CD14-positive monocyte (primary cell): ENCODE measurements around the gene B3GNT9. TPM values are rescaled to one million over a fixed set of nuclear protein-coding genes. Genes with fewer than 3 reads are reported as not detected.

Source experiments
- DNase-seq, 3 donors: peaks; one replicate each; pipeline ENCODE4 v3.0.0-alpha.2; 2011 to 2022
- H2AFZ ChIP-seq: 2 replicates; pipeline ENCODE4 v1.6.0; 2012; ENCODE audit warnings: mild to moderate bottlenecking, low read depth, low read length, inconsistent platforms; ENCODE audit not compliant: insufficient read depth, poor library complexity, severe bottlenecking
- H3K27ac ChIP-seq, 2 donors: 1 replicate in 1 of 2; 2 replicates in 1 of 2; pipeline ENCODE4 v1.5.1; 2012 to 2013; ENCODE audit warnings: low read length in 2 of 2, control low read depth in 1 of 2, inconsistent platforms in 1 of 2, low read depth in 1 of 2, mild to moderate bottlenecking in 1 of 2
- H3K27me3 ChIP-seq, 2 donors: one replicate each; pipeline versions ENCODE4 v1.6.0 to v1.6.1; 2011 to 2013; ENCODE audit warnings: low read length in 2 of 2; ENCODE audit not compliant: control insufficient read depth in 2 of 2, insufficient read depth in 2 of 2
- H3K36me3 ChIP-seq, 2 donors: replicated peaks in 1 of 2; 1 replicate in 1 of 2; 2 replicates in 1 of 2; pipeline versions ENCODE4 v1.5.1 to v1.6.1; 2012 to 2013; ENCODE audit warnings: low read length in 2 of 2, control low read depth in 1 of 2, inconsistent platforms in 1 of 2, mild to moderate bottlenecking in 1 of 2; ENCODE audit not compliant: insufficient read depth in 2 of 2, control insufficient read depth in 1 of 2
- H3K4me1 ChIP-seq, 2 donors: 1 replicate in 1 of 2; 2 replicates in 1 of 2; pipeline versions ENCODE4 v1.5.1 to v1.6.1; 2012 to 2013; ENCODE audit warnings: low read length in 2 of 2, control low read depth in 1 of 2, inconsistent platforms in 1 of 2, mild to moderate bottlenecking in 1 of 2, moderate library complexity in 1 of 2; ENCODE audit not compliant: insufficient read depth in 2 of 2, control insufficient read depth in 1 of 2
- H3K4me2 ChIP-seq: replicated peaks from 2 replicates; pipeline ENCODE3; 2012; ENCODE audit warnings: low read length, moderate library complexity, mild to moderate bottlenecking; ENCODE audit not compliant: poor library complexity, severe bottlenecking; ENCODE audit errors: extremely low read depth
- H3K4me3 ChIP-seq, 3 experiments: fragments of 200-600 bp in 1 of 3; sonication (generic) in 1 of 3; replicated peaks in 1 of 3; 1 replicate in 2 of 3; 2 replicates in 1 of 3; pipeline ENCODE4 v1.5.1; 2011 to 2013; ENCODE audit warnings: low read length in 3 of 3, mild to moderate bottlenecking in 3 of 3, control low read depth in 2 of 3, low read depth in 2 of 3, inconsistent platforms in 1 of 3, moderate library complexity in 1 of 3
- H3K79me2 ChIP-seq: 2 replicates; pipeline ENCODE4 v1.6.0; 2012; ENCODE audit warnings: mild to moderate bottlenecking, control low read depth, inconsistent platforms, low read length, moderate library complexity; ENCODE audit not compliant: insufficient read depth
- H3K9ac ChIP-seq: 2 replicates; pipeline ENCODE4 v1.6.0; 2017; ENCODE audit warnings: low read length, mild to moderate bottlenecking; ENCODE audit not compliant: insufficient read depth, poor library complexity, severe bottlenecking
- H3K9me3 ChIP-seq, 2 donors: replicated peaks in 1 of 2; 1 replicate in 1 of 2; 2 replicates in 1 of 2; pipeline versions ENCODE4 v1.5.1 to v1.6.1; 2012 to 2013; ENCODE audit warnings: low read length in 2 of 2, control low read depth in 1 of 2; ENCODE audit not compliant: control insufficient read depth in 1 of 2, insufficient read depth in 1 of 2
- H4K20me1 ChIP-seq: 2 replicates; pipeline ENCODE4 v1.6.0; 2012; ENCODE audit warnings: mild to moderate bottlenecking, low read length, control low read depth, moderate library complexity; ENCODE audit not compliant: insufficient read depth
- H3K27ac Mint-ChIP-seq, 7 donors: one replicate each; pipeline ENCODE4 v1.8.0; 2020; ENCODE audit warnings: mild to moderate bottlenecking in 7 of 7, mixed read lengths in 7 of 7, moderate library complexity in 6 of 7, inconsistent platforms in 2 of 7
- H3K27me3 Mint-ChIP-seq, 3 donors: one replicate each; pipeline ENCODE4 v1.8.0; 2021 to 2022; ENCODE audit warnings: low read depth in 3 of 3, mild to moderate bottlenecking in 3 of 3, mixed read lengths in 3 of 3, moderate library complexity in 3 of 3, inconsistent platforms in 1 of 3
- H3K36me3 Mint-ChIP-seq, 2 donors: one replicate each; pipeline ENCODE4 v1.8.0; 2020; ENCODE audit warnings: mixed read lengths in 2 of 2, inconsistent platforms in 1 of 2, mild to moderate bottlenecking in 1 of 2
- H3K4me1 Mint-ChIP-seq: one replicate; pipeline ENCODE4 v1.8.0; 2020; ENCODE audit warnings: mild to moderate bottlenecking, mixed read lengths
- H3K4me3 Mint-ChIP-seq, 2 donors: one replicate each; pipeline ENCODE4 v1.8.0; 2020; ENCODE audit warnings: mild to moderate bottlenecking in 2 of 2, mixed read lengths in 2 of 2, moderate library complexity in 1 of 2
- H3K9me3 Mint-ChIP-seq, 7 donors: one replicate each; pipeline ENCODE4 v1.8.0; 2020 to 2022; ENCODE audit warnings: mixed read lengths in 7 of 7, mild to moderate bottlenecking in 6 of 7, moderate library complexity in 6 of 7, inconsistent platforms in 2 of 7
- WGBS: methylation state at CpG from one replicate; pipeline ENCODE4 v1.1.5; 2013; ENCODE audit warnings: missing lambda C conversion rate; ENCODE audit not compliant: insufficient coverage; 5-methylcytosine and 5-hydroxymethylcytosine counted together
- intact Hi-C, 2 donors: fragments of 100-400 bp; cut with micrococcal nuclease; formaldehyde crosslinking; loops; one replicate each; pipeline versions ENCODE4 v1.15.0 to v1.15.1; 2023
- polyA plus RNA-seq, 3 donors: library from polyadenylated mRNA; depleted of rRNA in 1 of 3; unstranded in 2 of 3; stranded (reverse) in 1 of 3; fragments of 300-500 nt in 2 of 3; fragments of >200 nt in 1 of 3; fragmentation: Illumina TruSeq in 2 of 3; gene quantifications; 1 replicate in 2 of 3; 2 replicates in 1 of 3; pipeline ENCODE4 v1.2.3, GENCODE V29; 2012 to 2021
- TF ChIP-seq, protein P1 (sequence below): fragments of 200-600 bp; IDR thresholded peaks from one replicate; pipeline ENCODE4 v1.8.0; 2022; ENCODE audit warnings: antibody characterized with exemption, mild to moderate bottlenecking

The B3GNT9 gene
- polyA plus RNA-seq, 3 donors = 0.10 to 0.67 (median 0.20) TPM

DNA sequence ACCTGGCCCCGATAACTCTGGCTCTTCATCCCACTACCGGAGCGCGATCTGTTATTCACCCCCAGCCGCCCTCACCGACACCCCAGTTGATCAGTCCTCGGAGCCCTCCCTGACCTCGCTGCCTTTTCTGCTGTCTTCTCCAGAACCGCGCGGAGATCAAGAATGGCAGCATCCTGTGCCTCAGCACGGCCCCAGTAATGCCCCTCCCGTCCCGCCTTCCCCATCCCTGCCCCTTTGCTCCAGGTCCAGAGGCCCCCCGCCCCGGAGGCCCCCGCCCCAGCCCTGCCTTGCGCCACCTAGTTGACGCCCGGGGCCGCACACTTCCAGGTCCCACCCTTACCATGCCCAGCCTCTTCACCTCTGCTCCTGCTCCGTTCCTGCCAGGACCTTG, 49.0 kb upstream of the B3GNT9 start:
- no peak overlapping the region for H3K4me3 ChIP-seq
- H3K36me3 ChIP-seq = peaks cover 72 to 91% of the 10 kb centered on the region in 2 donors

DNA sequence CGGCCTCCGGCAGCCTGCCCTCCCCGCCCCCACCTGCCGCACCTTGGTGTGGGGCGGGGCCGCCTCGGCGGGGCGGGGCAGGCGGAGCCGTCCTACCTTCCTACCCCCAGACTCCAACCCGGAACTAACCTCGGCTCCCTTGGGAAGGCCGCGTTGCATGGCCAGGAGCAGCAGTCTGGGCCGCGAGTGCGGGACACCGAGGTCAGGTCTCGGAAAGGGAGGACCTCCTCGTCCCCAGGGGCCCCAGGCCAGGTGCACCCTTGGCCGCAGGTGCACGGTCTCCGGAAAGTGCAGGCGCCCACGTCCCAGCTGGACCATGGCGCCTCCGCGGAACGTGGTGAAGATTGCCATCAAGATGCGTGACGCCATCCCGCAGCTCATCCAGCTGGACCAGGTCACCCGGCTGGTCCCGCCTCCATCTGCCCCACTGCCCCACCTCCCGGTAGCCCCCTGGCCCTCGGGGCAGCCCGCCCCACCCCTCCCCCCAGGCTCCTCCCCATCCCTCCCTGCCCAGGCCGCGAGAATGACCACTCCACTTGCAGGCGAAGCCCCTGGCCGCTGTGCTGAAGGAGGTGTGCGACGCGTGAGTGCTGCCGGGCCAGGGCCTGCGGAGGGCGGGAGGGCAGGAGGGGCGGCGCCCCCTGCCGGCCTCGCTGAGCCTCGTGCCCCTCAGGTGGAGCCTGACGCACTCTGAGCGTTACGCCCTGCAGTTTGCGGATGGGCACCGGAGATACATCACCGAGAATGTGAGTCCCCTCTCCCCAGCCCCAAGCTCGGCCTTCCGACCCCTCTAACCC, 48.4 kb upstream of the B3GNT9 start, which contains the start of gene ELMO3:
ELMO3 (plus strand) TSS at position 121 of the 797 bp plus-strand sequence; CDS start at position 317, 196 bp downstream.
- no peak for DNase-seq
- H3K79me2 ChIP-seq = peaks cover 8% of the 10 kb centered on the region
- WGBS = 88% methylated on average over 44 of the region's 61 CpGs
- H3K27ac ChIP-seq = peak within 1 kb of the TSS in 1 of 2 donors; percentile 26
- Mint-ChIP-seq H3K9me3 (no peaks in the 10 kb centered on the region), H3K27ac (peak within 1 kb of the TSS in 3 of 7 donors; percentile 46 to 81 (median 79)), H3K36me3 (peaks cover 71 to 88% of the 10 kb centered on the region in 2 donors), H3K4me3 (peak within 1 kb of the TSS; percentile 3 to 58), H3K27me3 (peaks cover 0 to 2% (median 1%) of the 10 kb centered on the region in 3 donors), H3K4me1 (peaks cover 15% of the 10 kb centered on the region)
- TF ChIP-seq, protein P1, sequence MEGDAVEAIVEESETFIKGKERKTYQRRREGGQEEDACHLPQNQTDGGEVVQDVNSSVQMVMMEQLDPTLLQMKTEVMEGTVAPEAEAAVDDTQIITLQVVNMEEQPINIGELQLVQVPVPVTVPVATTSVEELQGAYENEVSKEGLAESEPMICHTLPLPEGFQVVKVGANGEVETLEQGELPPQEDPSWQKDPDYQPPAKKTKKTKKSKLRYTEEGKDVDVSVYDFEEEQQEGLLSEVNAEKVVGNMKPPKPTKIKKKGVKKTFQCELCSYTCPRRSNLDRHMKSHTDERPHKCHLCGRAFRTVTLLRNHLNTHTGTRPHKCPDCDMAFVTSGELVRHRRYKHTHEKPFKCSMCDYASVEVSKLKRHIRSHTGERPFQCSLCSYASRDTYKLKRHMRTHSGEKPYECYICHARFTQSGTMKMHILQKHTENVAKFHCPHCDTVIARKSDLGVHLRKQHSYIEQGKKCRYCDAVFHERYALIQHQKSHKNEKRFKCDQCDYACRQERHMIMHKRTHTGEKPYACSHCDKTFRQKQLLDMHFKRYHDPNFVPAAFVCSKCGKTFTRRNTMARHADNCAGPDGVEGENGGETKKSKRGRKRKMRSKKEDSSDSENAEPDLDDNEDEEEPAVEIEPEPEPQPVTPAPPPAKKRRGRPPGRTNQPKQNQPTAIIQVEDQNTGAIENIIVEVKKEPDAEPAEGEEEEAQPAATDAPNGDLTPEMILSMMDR = peak; percentile 23
- no peak within 1 kb of the TSS for H2AFZ ChIP-seq
- no peaks in the 10 kb centered on the region for H3K4me1 ChIP-seq
- no peak within 1 kb of the TSS for H3K4me2 ChIP-seq
- H3K4me3 ChIP-seq = no peak within 1 kb of the TSS
- intact Hi-C loops = no loop called here
- H3K9me3 ChIP-seq = no peaks in the 10 kb centered on the region
- no peak within 1 kb of the TSS for H3K9ac ChIP-seq
- no peaks in the 10 kb centered on the region for H3K27me3 ChIP-seq
- H4K20me1 ChIP-seq = peaks cover 57% of the 10 kb centered on the region
- H3K36me3 ChIP-seq = peaks cover 78 to 91% of the 10 kb centered on the region in 2 donors

More for the DNA sequence above, 49.0 kb upstream of the B3GNT9 start:
- Histone ChIP-seq H3K79me2 (peaks cover 2% of the 10 kb centered on the region), H3K4me2 (no peak overlapping the region), H4K20me1 (peaks cover 52% of the 10 kb centered on the region), H3K9me3 (no peaks in the 10 kb centered on the region), H3K9ac (no peak overlapping the region), H3K27me3 (no peaks in the 10 kb centered on the region), H2AFZ (no peak overlapping the region), H3K4me1 (no peaks in the 10 kb centered on the region), H3K27ac (no peak overlapping the region)
- H3K27me3 Mint-ChIP-seq = peaks cover 0 to 3% (median 1%) of the 10 kb centered on the region in 3 donors
- DNase-seq = no peak
- H3K4me3 Mint-ChIP-seq = peak overlapping the region; percentile 3 to 58
- TF ChIP-seq, protein P1 = peak; percentile 6
- 70% methylated on average over 20 of the region's 22 CpGs for WGBS
- H3K4me1 Mint-ChIP-seq = peaks cover 15% of the 10 kb centered on the region
- intact Hi-C loops = no loop called here
- H3K36me3 Mint-ChIP-seq = peaks cover 68 to 88% of the 10 kb centered on the region in 2 donors
- peak overlapping the region in 2 of 7 donors; percentile 5 to 46 for H3K27ac Mint-ChIP-seq
- no peaks in the 10 kb centered on the region for H3K9me3 Mint-ChIP-seq
